ENCODE measurements around the gene ZNF774. TPM values are rescaled to one million over a fixed set of nuclear protein-coding genes. Genes with fewer than 3 reads are reported as not detected.
"Not testable (repeated sequence)": the region's sequence is repeated elsewhere in the genome, so short reads cannot be mapped to it uniquely, and the experiment has no call there.

The ZNF774 gene
- total and polyA plus RNA-seq, 11 donors: 2.1 to 9.9 (median 4.5) TPM

DNA sequence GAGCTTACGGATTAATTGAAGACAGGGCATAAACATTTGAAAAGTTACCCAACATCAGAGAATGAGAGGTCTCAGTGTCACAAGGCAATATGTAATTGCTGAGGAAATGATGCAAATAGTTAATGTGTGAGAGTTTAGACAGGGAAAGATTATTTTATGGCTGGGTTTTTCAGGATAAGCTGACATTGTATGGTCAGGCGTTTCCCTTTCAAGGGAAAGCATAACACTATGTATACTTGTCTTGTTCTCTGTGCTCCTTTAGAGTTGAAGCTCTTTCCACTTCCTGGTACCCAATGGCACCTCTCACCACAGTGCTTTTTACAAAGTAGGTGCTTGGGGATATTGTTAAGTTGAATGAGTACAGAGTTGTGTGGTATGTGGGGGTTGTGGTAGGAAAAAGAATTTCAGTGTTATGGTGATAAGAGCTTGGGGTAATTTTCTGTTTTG, 55.8 kb downstream of the ZNF774 start:
- Histone ChIP-seq H3K4me1 (peaks cover 9 to 87% (median 56%) of the 10 kb centered on the region in 12 donors), H3K4me3 (no peak overlapping the region), H3K9me3 (no peaks in the 10 kb centered on the region), H3K27me3 (no peaks in the 10 kb centered on the region), H3K27ac (peak overlapping the region in 5 of 12 donors; percentile 11 to 87 (median 31)), H3K36me3 (peaks cover 0 to 9% (median 0%) of the 10 kb centered on the region in 9 donors)
- peak in 2 of 4 donors; percentile 6 to 50 for ATAC-seq
- WGBS, 4 donors: 77 to 84% (median 81%) methylated on average over 2 of the region's 2 CpGs
- TF ChIP-seq POLR2A (IDR thresholded peaks at IDR 0.05): no peak
- TF ChIP-seq, protein P1, sequence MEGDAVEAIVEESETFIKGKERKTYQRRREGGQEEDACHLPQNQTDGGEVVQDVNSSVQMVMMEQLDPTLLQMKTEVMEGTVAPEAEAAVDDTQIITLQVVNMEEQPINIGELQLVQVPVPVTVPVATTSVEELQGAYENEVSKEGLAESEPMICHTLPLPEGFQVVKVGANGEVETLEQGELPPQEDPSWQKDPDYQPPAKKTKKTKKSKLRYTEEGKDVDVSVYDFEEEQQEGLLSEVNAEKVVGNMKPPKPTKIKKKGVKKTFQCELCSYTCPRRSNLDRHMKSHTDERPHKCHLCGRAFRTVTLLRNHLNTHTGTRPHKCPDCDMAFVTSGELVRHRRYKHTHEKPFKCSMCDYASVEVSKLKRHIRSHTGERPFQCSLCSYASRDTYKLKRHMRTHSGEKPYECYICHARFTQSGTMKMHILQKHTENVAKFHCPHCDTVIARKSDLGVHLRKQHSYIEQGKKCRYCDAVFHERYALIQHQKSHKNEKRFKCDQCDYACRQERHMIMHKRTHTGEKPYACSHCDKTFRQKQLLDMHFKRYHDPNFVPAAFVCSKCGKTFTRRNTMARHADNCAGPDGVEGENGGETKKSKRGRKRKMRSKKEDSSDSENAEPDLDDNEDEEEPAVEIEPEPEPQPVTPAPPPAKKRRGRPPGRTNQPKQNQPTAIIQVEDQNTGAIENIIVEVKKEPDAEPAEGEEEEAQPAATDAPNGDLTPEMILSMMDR (IDR thresholded peaks at IDR 0.05): no peak
- intact Hi-C loops (cut with DNase I): no loop called here
- DNase-seq: no peak

DNA sequence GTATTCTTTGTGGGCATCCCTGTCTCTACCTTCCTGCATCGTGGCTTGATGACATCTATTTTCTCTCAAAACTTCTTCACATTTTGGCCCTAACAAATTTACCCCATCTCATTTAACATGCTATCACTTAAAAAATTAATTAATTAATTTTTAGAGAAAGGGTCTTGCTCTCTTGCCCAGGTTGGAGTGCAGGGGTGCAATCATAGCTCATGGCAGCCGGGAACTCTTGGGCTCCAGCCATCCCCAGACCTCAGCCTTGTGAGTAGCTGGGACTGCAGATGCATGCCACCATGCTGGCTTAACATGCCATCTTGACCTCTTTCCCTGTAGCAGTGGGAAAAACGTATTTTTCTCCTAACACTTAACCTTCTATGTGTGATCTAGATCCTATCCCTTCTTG, 56.6 kb downstream of the ZNF774 start:
- Histone ChIP-seq H3K27ac (peak overlapping the region in 1 of 12 donors; percentile 59), H3K27me3 (no peaks in the 10 kb centered on the region), H3K4me3 (no peak overlapping the region), H3K36me3 (peaks cover 0 to 9% (median 0%) of the 10 kb centered on the region in 9 donors), H3K9me3 (no peaks in the 10 kb centered on the region), H3K4me1 (peaks cover 10 to 87% (median 59%) of the 10 kb centered on the region in 12 donors)
- intact Hi-C loops (cut with DNase I): no loop called here
- ATAC-seq (no peak), DNase-seq (no peak)
- TF ChIP-seq POLR2A (IDR thresholded peaks at IDR 0.05): no peak
- WGBS, 4 donors: 82 to 96% (median 87%) methylated on average over 3 of the region's 3 CpGs

DNA sequence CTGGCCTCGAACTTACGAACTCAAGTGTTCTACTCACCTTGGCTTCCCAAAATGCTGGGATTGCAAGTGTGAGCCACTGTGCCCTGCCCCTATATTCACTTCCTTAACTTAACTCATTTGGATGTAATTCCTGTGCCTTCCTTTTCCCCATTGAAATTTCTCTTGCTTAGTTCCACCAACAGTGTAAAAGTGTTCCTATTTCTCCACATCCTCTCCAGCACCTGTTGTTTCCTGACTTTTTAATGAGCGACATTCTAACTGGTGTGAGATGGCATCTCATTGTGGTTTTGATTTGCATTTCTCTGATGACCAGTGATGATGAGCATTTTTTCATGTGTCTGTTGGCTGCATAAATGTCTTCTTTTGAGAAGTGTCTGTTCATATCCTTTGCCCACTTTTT, 57.5 kb downstream of the ZNF774 start:
- DNase-seq; intact Hi-C loops (cut with DNase I); H3K36me3 ChIP-seq; ATAC-seq; H3K9me3 ChIP-seq; H3K27me3 ChIP-seq; H3K4me3 ChIP-seq; H3K27ac ChIP-seq: not testable (repeated sequence)
- peaks cover 10 to 87% (median 67%) of the 10 kb centered on the region in 12 donors for H3K4me1 ChIP-seq
- WGBS, 4 donors: 93 to 96% (median 95%) methylated on average over 3 of the region's 3 CpGs

DNA sequence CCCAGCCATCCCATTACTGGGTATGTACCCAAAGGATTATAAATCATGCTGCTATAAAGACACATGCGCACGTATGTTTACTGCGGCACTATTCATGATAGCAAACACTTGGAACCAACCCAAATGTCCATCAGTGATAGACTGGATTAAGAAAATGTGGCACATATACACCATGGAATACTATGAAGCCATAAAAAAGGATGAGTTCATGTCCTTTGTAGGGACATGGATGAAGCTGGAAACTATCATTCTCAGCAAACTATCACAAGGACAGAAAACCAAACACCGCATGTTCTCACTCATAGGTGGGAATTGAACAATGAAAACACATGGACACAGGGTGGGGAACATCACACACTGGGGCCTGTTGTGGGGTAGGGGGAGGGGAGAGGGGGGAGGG, 58.2 kb downstream of the ZNF774 start:
- WGBS, 4 donors: 95 to 100% (median 97%) methylated on average over 4 of the region's 4 CpGs
- H3K27me3 ChIP-seq; H3K4me3 ChIP-seq; H3K36me3 ChIP-seq; H3K27ac ChIP-seq; H3K9me3 ChIP-seq; ATAC-seq; intact Hi-C loops (cut with DNase I); DNase-seq: not testable (repeated sequence)
- H3K4me1 ChIP-seq: peaks cover 10 to 87% (median 70%) of the 10 kb centered on the region in 12 donors

DNA sequence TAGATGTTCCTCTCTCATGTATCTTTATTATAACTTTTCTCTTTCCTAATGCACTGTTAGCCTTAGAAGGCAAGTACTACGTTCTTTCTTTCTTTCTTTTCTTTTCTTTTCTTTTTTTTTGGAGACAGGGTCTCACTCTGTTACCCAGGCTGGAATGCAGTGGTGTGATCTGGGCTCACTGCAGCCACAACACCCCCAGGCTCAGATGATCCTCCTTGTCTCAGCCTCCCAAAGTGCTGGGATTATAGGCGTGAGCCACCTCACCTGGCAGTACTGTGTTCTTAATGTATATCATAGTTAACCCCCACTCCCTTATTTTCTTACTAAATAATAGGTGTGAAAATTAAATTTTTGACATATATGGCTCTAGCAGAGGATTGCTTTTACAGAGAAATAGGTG, 59.1 kb downstream of the ZNF774 start:
- WGBS, 4 donors: 86 to 97% (median 91%) methylated on average over 2 of the region's 2 CpGs
- intact Hi-C loops (cut with DNase I): no loop called here

More for the DNA sequence above, 59.1 kb downstream of the ZNF774 start:
- Histone ChIP-seq H3K9me3 (no peaks in the 10 kb centered on the region), H3K4me1 (peaks cover 10 to 83% (median 61%) of the 10 kb centered on the region in 12 donors), H3K4me3 (no peak overlapping the region), H3K27ac (peak overlapping the region in 1 of 12 donors; percentile 86), H3K27me3 (no peaks in the 10 kb centered on the region), H3K36me3 (peaks cover 0 to 18% (median 0%) of the 10 kb centered on the region in 9 donors)
- DNase-seq (no peak), ATAC-seq (no peak)
- TF ChIP-seq POLR2A (IDR thresholded peaks at IDR 0.05): no peak
- TF ChIP-seq, protein P1 (IDR thresholded peaks at IDR 0.05): no peak

Other genes with a start within 250 kb of the ZNF774 start
- gene IDH2, start 249.8 kb upstream of the ZNF774 start, total RNA-seq: 1,000 to 10,000 TPM in 2 of 9 donors, 100 to 1,000 TPM in 7; 573 to 1,258 (median 787) TPM
- 100 to 1,000 TPM; 366 to 619 TPM for gene IDH2, start 249.8 kb upstream of the ZNF774 start, polyA plus RNA-seq
- 100 to 1,000 TPM in 1 of 9 donors, 10 to 100 TPM in 8; 14.8 to 105 (median 21.0) TPM for gene SEMA4B, start 151.0 kb upstream of the ZNF774 start, total RNA-seq
- gene SEMA4B, start 151.0 kb upstream of the ZNF774 start, polyA plus RNA-seq: 10 to 100 TPM; 13.8 to 36.3 TPM
- 100 to 1,000 TPM in 1 of 9 donors, 10 to 100 TPM in 8; 38.7 to 107 (median 80.8) TPM for gene CIB1, start 118.3 kb upstream of the ZNF774 start, total RNA-seq
- gene CIB1, start 118.3 kb upstream of the ZNF774 start, polyA plus RNA-seq: 100 to 1,000 TPM in 1 of 2 donors, 10 to 100 TPM in 1; 78.2 to 145 TPM
- 10 to 100 TPM in 6 of 9 donors, 1 to 10 TPM in 3; 5.9 to 18.9 (median 13.6) TPM for gene GDPGP1, start 118.1 kb upstream of the ZNF774 start, total RNA-seq
- gene GDPGP1, start 118.1 kb upstream of the ZNF774 start, polyA plus RNA-seq: 1 to 10 TPM; 4.8 to 5.4 TPM
- under 1 TPM in 4 of 9 donors, not detected in 5; 0.13 to 0.35 (median 0.23) TPM for gene TTLL13, start 102.7 kb upstream of the ZNF774 start, total RNA-seq
- under 1 TPM; 0.07 to 0.11 TPM for gene TTLL13, start 102.7 kb upstream of the ZNF774 start, polyA plus RNA-seq
- gene NGRN, start 86.6 kb upstream of the ZNF774 start, total RNA-seq: 100 to 1,000 TPM in 8 of 9 donors, 10 to 100 TPM in 1; 93.2 to 149 (median 116) TPM
- 100 to 1,000 TPM; 119 to 142 TPM for gene NGRN, start 86.6 kb upstream of the ZNF774 start, polyA plus RNA-seq
- gene IQGAP1, start 36.0 kb downstream of the ZNF774 start, total RNA-seq: 100 to 1,000 TPM in 1 of 9 donors, 10 to 100 TPM in 8; 28.6 to 115 (median 36.8) TPM
- 10 to 100 TPM; 18.9 to 31.3 TPM for gene IQGAP1, start 36.0 kb downstream of the ZNF774 start, polyA plus RNA-seq
- gene CRTC3, start 177.6 kb downstream of the ZNF774 start, total RNA-seq: 10 to 100 TPM; 21.5 to 42.2 (median 26.8) TPM
- gene CRTC3, start 177.6 kb downstream of the ZNF774 start, polyA plus RNA-seq: 10 to 100 TPM; 12.0 to 22.6 TPM

All from heart left ventricle (tissue), 16 donors.